ENCODE data around the gene PGBD5.

DNA sequence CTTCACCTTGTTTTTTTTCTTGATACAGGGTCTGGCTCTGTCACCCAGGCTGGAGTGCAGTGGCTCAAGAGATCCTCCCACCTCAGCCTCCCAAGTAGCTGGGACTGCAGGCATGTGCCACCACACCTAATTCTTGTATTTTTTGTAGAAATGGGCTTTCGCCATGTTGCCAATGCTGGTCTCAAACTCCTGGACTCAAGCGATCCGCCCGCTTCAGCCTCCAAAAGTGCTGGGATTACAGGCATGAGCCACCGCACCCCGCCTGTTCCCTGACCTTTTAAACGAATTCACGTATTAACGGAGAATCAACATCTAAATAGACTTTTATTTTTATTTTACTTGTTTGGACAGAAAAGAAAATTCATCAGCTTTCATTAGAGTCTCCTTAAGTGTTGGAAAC, 104.8 kb downstream of the PGBD5 start:
- TF ChIP-seq, protein P1, sequence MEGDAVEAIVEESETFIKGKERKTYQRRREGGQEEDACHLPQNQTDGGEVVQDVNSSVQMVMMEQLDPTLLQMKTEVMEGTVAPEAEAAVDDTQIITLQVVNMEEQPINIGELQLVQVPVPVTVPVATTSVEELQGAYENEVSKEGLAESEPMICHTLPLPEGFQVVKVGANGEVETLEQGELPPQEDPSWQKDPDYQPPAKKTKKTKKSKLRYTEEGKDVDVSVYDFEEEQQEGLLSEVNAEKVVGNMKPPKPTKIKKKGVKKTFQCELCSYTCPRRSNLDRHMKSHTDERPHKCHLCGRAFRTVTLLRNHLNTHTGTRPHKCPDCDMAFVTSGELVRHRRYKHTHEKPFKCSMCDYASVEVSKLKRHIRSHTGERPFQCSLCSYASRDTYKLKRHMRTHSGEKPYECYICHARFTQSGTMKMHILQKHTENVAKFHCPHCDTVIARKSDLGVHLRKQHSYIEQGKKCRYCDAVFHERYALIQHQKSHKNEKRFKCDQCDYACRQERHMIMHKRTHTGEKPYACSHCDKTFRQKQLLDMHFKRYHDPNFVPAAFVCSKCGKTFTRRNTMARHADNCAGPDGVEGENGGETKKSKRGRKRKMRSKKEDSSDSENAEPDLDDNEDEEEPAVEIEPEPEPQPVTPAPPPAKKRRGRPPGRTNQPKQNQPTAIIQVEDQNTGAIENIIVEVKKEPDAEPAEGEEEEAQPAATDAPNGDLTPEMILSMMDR (IDR thresholded peaks at IDR 0.05), result no peak
- no peak for TF ChIP-seq ZFX (IDR thresholded peaks at IDR 0.05; ENCODE audit: borderline replicate concordance)

Measured in 22Rv1 (cell line).